HUES6 (cell line): ENCODE measurements around the gene MYH8.

Experiments
- H3K27ac ChIP-seq: 2 replicates; pipeline ENCODE4 v1.7.0; 2013; ENCODE audit warnings: low read depth, mild to moderate bottlenecking, low read length, inconsistent platforms
- H3K27me3 ChIP-seq: 2 replicates; pipeline ENCODE4 v1.6.1; 2013; ENCODE audit warnings: low read length; ENCODE audit not compliant: control insufficient read depth, insufficient read depth
- H3K36me3 ChIP-seq: 2 replicates; pipeline ENCODE4 v1.6.1; 2013; ENCODE audit warnings: low read length; ENCODE audit not compliant: control insufficient read depth, insufficient read depth
- H3K4me1 ChIP-seq: 2 replicates; pipeline ENCODE4 v1.6.1; 2013; ENCODE audit warnings: low read length; ENCODE audit not compliant: control insufficient read depth, insufficient read depth
- H3K4me3 ChIP-seq: 2 replicates; pipeline ENCODE4 v1.5.1; 2013; ENCODE audit warnings: low read depth, low read length
- H3K9ac ChIP-seq: one replicate; pipeline ENCODE4 v1.6.1; 2013; ENCODE audit warnings: mild to moderate bottlenecking, low read length
- H3K9me3 ChIP-seq: 2 replicates; pipeline ENCODE4 v1.6.1; 2013; ENCODE audit warnings: low read depth, low read length; ENCODE audit not compliant: control insufficient read depth, insufficient read depth

MYH8 gene

DNA sequence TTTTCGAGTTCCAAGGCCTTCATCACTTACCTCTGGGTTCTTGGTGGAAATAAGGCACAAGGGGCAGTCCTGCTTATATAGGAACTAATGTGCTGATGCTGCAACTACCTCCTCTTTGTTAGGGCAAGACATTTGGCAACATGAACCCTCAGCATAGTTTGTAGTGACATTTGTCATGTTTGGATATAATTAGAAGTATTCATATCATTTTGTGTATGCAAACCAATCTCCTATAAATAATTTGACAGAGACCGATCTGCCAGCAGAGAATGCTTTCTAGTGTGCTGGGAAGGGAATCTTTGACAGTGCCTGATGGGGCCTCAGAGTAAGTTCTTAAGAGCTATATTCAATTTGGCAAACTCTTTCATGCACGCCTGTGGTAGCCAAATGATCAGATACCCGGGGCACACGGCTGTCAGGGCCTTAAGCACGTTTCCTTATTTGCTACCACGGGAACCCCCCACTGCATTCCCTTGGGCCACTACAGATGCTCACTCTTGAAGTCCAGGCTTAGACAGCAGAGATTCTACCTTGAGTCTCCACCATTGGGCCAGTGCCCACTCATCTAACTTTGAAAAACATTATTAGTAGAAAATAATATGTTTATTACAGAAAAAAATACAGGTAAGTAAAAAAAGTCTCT, at the start of gene MYH8:
Gene MYH8 (minus strand): TSS at position 51 of the 643 bp plus-strand sequence. CDS start 1,723 bp downstream, outside the sequence.
- Histone ChIP-seq H3K27ac (no peak within 1 kb of the TSS), H3K9ac (no peak within 1 kb of the TSS), H3K9me3 (no peaks in the 10 kb centered on the region), H3K36me3 (no peaks in the 10 kb centered on the region), H3K4me3 (no peak within 1 kb of the TSS), H3K27me3 (no peaks in the 10 kb centered on the region), H3K4me1 (peaks cover 6% of the 10 kb centered on the region; the same call in 1 of the 2 replicates)

DNA sequence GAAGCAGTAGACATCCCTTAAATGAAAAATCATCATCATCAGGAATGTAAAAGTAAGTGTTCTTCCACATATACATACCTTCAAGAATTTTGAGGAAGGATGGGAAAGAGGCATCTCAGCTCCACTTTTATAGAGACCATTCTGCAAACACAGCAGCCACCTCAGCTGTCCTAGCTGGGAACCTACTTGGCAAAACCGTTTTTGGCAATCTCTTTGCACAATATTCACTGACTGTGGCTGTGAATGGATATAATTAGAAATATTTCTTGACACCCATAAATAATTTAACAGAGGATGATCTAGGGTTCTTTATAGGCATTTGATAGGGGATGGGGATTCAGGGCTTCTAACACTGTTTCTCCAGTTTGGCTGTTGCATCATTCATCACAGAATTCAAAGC, 47.7 kb upstream of the MYH8 start, which contains the start of gene MYH4:
Gene MYH4 (minus strand): TSS at position 101 of the 400 bp plus-strand sequence. CDS start 2,814 bp downstream, outside the sequence.
- no peaks in the 10 kb centered on the region; the same call in 1 of the 2 replicates for H3K27me3 ChIP-seq
- H3K4me3 ChIP-seq: no peak within 1 kb of the TSS
- H3K36me3 ChIP-seq: no peaks in the 10 kb centered on the region
- H3K9ac ChIP-seq: no peak within 1 kb of the TSS
- H3K27ac ChIP-seq: no peak within 1 kb of the TSS
- H3K4me1 ChIP-seq: no peaks in the 10 kb centered on the region
- no peaks in the 10 kb centered on the region for H3K9me3 ChIP-seq

DNA sequence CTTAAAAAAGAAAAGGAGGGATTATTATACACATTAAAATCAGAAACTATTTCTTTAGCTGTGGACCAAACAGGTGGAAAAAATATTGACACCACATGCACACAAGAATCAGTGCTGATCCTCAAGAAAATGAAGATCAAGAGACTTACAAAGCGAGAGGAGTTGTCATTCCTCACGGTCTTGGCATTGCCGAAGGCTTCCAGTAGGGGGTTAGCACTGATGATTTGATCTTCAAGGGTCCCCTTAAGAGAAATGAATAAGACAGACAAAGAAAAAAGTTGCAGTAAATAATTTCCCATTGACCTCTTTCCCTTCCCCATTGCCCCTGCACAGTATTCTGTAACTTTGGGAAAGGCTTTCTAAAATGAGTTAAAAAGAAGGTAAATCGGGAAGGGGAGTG, 41.7 kb upstream of the MYH8 start:
- H3K36me3 ChIP-seq: no peaks in the 10 kb centered on the region

DNA sequence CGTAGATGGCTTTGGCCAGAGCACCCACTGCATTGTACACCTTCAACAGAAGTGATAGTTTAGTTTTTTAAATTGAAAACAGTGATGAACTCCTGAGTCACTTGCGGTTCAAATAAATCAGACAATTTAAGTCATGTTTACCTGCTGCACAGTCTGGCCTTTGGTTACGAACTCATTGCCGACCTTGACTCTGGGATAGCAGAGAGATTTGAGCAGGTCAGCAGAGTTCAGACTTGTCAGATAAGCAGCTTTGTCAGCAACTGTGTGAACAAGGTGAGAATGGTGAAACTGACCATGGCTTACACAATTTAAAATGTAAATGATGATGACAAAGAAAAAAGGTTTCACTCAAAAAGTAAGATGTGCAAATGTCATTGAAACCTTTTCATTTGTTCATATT, 38.3 kb upstream of the MYH8 start:
- H3K27ac ChIP-seq: no peak overlapping the region
- H3K27me3 ChIP-seq: no peaks in the 10 kb centered on the region
- no peaks in the 10 kb centered on the region for H3K4me1 ChIP-seq
- no peak overlapping the region for H3K9ac ChIP-seq
- no peak overlapping the region for H3K4me3 ChIP-seq
- no peaks in the 10 kb centered on the region for H3K9me3 ChIP-seq
- no peaks in the 10 kb centered on the region for H3K36me3 ChIP-seq

More for the DNA sequence above, 41.7 kb upstream of the MYH8 start:
- Histone ChIP-seq H3K9me3 (no peaks in the 10 kb centered on the region), H3K9ac (no peak overlapping the region), H3K27me3 (no peaks in the 10 kb centered on the region; the same call in 1 of the 2 replicates), H3K27ac (no peak overlapping the region), H3K4me1 (no peaks in the 10 kb centered on the region), H3K4me3 (no peak overlapping the region)

DNA sequence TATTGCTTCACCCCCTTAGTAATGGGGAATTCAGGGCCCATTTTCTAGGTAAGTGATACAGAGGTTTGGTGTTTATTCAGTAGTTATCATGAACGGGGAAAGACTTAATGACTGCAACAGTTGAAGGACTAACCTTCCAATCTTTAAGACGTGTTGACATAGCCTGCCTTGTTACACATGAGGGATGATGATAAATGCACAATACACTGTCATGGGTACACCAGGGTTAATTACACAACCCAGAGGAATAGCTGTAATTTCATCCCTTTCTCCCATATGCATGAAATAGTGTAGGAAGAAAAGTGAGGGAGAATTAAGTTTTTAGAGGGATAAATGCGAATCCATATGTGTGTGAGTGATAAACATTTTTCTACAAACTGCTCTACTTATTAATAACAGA, 37.0 kb upstream of the MYH8 start:
- no peaks in the 10 kb centered on the region for H3K27me3 ChIP-seq
- no peaks in the 10 kb centered on the region for H3K36me3 ChIP-seq
- H3K9ac ChIP-seq: no peak overlapping the region
- no peaks in the 10 kb centered on the region for H3K4me1 ChIP-seq
- no peak overlapping the region for H3K27ac ChIP-seq
- H3K4me3 ChIP-seq: no peak overlapping the region
- H3K9me3 ChIP-seq: no peaks in the 10 kb centered on the region

DNA sequence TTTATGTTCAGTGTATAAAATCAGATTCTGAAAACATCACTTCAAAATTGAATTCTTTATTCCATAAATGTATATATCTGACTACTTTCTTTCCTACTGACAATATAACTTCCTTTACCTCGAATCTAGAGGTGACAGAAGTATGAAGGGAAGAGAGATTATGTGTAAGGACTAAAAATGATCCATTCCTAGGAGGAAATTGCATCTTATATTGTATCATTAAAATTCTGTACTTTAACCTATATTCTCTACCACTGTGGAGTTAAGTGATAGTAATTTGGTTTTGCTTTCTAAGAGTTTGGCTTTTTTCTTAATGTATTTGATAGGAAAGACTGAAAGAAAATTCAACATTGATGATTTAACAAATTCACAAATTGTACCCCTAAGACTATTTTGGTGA, 36.2 kb upstream of the MYH8 start:
- Histone ChIP-seq H3K9ac (no peak overlapping the region), H3K27ac (no peak overlapping the region), H3K27me3 (no peaks in the 10 kb centered on the region), H3K36me3 (no peaks in the 10 kb centered on the region), H3K4me3 (no peak overlapping the region), H3K4me1 (no peaks in the 10 kb centered on the region), H3K9me3 (no peaks in the 10 kb centered on the region)

DNA sequence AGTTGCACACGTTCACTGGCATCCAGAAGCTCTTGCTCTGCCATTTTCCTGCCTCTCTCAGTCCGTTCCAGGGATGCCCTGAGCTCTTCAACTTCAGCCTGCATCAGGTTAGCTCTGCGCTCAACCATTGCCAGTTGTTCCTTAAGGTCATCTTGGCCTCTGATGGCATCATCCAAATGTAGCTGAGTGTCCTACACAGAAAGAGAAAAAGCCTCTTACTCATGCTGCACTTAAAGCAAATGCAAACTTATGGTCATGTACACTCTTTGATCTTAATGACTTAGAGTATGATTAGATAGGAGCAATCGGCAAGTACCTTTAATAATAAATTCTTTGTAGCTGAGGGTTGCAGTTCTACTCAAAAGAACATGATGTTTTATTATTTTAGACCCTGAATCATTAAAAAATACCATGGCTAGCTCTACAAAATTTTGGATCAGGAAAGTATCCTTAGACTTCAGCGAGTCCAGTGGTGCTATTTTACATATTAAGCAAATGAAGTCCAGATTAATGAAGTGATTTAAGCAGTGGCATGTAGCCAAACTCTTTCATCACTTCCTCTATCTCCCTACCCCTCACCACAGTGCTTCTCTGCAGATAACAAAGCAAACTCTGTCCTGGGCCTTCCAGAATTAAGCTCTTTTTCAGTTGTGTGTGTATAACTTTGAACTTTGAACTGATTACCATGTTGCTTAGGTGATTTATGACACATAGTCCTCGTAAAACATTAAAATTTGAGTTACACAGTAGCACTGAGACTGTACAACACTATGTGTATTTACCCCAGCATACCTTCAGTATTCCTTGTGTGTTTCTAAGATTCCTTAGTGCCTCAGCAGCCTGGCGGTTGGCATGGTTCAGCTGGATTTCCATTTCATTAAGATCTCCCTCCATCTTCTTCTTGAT, 25.5 kb upstream of the MYH8 start:
- no peak overlapping the region for H3K4me3 ChIP-seq
- no peaks in the 10 kb centered on the region for H3K4me1 ChIP-seq
- H3K27me3 ChIP-seq: no peaks in the 10 kb centered on the region
- no peak overlapping the region for H3K27ac ChIP-seq
- H3K9ac ChIP-seq: no peak overlapping the region
- H3K9me3 ChIP-seq: no peaks in the 10 kb centered on the region
- no peaks in the 10 kb centered on the region for H3K36me3 ChIP-seq

DNA sequence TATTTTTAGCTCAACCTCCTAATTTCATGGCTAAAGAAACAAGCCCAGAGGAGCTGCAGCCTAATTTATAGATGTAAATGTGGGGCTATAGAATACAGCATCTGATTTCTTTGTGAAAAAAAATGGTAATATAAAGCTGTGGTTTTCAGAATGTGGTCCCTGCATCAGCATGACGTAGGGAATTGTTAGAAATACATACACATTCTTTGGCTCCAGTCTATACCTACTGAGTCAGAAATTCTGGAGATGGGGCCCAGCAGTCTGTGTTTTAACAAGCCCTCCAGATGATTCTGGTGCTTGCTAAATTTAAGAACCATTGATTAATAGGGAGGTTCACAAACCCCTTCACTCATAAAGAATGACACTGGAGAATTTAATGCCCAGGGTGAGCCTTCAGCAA, 18.1 kb upstream of the MYH8 start:
- Histone ChIP-seq H3K9ac (no peak overlapping the region), H3K4me1 (peaks cover 7% of the 10 kb centered on the region; the same call in 1 of the 2 replicates), H3K4me3 (no peak overlapping the region), H3K9me3 (0 out of 2 replicates have a peak, but pooled peaks cover 4% of the 10 kb centered on the region), H3K36me3 (no peaks in the 10 kb centered on the region), H3K27me3 (no peaks in the 10 kb centered on the region), H3K27ac (no peak overlapping the region)

DNA sequence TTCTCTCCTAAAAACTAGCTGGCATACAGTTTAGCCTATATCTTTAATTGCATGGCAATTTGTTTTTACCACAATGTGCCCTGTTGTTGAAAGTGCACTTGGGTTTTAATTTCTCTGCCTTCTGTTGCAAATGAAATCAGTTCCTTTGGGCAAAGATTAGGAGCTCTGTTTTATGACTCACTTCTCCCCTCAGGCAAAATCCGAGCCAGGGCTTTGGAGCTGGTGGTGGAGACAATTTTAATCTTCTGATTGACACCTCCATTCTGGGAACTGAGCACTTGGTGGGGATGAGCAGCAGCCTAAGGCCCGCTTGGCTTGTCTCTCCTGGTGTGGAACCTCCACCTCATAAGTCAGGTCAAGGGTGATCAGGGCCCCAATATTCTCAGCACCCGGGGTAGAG, 13.3 kb upstream of the MYH8 start:
- Histone ChIP-seq H3K27me3 (no peaks in the 10 kb centered on the region), H3K4me3 (no peak overlapping the region), H3K27ac (no peak overlapping the region), H3K36me3 (no peaks in the 10 kb centered on the region), H3K9ac (no peak overlapping the region), H3K9me3 (0 out of 2 replicates have a peak, but pooled peaks cover 4% of the 10 kb centered on the region), H3K4me1 (peaks cover 7% of the 10 kb centered on the region; the same call in 1 of the 2 replicates)

DNA sequence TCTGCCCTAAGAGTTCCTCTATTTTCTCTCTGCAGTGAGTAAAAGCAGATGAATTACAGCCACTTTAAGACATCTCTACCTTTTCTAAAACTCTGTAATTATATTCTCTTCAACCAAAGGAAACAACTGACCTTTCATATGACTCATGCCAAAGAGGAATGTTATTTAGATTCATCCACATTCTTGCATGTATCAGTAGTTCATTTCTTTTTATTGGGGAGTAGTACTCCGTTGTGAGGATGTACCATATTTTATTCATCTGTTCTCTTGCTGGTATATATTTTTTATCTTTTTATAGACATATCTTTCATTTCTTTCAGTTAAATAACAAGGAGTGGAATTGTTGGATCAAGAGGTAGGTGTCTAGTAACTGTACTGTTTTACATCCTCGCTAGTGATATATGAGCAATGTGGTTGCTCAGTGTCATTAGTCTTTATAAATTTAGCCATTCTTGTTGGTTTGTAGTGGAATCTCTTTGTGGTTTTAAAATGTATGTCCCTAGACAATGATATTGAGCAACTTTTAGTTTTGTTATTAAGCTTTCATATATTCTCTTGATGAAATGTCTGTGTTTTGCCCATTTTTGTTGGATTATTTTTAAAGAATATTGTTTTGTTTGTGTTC, 7.8 kb upstream of the MYH8 start:
- Histone ChIP-seq H3K9me3 (no peaks in the 10 kb centered on the region), H3K36me3 (no peaks in the 10 kb centered on the region), H3K9ac (no peak overlapping the region), H3K27me3 (no peaks in the 10 kb centered on the region), H3K4me3 (no peak overlapping the region), H3K27ac (no peak overlapping the region), H3K4me1 (no peaks in the 10 kb centered on the region)

DNA sequence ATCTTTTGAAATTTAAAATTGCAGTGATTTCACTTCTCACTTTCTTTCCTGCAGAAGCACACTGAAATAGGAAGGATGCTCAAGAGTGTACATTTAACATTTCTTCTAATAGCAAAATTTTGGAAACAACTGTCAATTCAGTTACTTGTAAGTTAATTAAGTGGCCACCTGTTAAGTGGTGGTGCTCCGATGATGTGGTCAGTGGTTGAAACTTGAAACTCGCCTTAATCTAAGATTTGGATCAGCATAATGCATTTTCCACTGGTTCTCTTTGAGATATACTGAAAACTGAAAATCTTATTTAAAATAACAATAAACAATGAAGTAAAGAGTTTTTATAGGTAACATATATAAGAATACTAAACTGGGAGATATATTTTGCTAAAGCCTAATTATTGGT, 7.0 kb upstream of the MYH8 start:
- H3K4me3 ChIP-seq: no peak overlapping the region
- H3K4me1 ChIP-seq: no peaks in the 10 kb centered on the region
- H3K36me3 ChIP-seq: no peaks in the 10 kb centered on the region
- H3K9ac ChIP-seq: no peak overlapping the region
- H3K27ac ChIP-seq: no peak overlapping the region
- H3K9me3 ChIP-seq: no peaks in the 10 kb centered on the region
- H3K27me3 ChIP-seq: no peaks in the 10 kb centered on the region
